ENCODE results near the gene NARS2.

DNA sequence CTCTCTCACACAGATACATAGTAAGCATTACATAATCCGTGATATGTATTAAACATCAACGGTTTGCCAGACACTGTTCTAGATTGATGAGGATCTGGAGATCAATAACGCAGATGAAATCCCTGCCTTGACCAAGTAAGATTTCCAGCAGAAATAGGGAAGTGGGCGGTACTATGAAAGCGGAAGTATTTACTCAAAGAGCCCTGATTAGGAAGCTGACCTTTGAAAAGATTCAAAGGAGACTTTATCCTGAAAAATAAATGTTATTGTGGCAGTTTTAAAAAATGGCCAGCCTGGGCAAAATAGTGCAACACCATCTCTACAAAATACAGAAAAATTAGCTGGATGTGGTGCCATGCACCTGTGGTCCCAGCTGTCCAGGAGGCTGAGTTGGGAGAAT is 183.9 kb downstream of the NARS2 start:
- no peak for TF ChIP-seq EZH2 (IDR thresholded peaks at IDR 0.05)
- TF ChIP-seq POLR2AphosphoS5 (IDR thresholded peaks at IDR 0.05; ENCODE audit: borderline replicate concordance, low read depth, low read length): no peak
